Aorta (tissue), 5 donors: ENCODE data around the gene KIF6. TPM values are rescaled to one million over a fixed set of nuclear protein-coding genes. Genes with fewer than 3 reads are reported as not detected.
"Not testable (repeated sequence)": the region's sequence is repeated elsewhere in the genome, so short reads cannot be mapped to it uniquely, and the experiment has no call there.

ENCODE experiments used
- ATAC-seq: fragments of 200-7000 bp; cut with Tn5 transposase; one replicate; pipeline ENCODE4 v1.9.1; 2022; ENCODE audit warnings: moderate library complexity; ENCODE audit not compliant: low FRiP score
- DNase-seq, 2 donors: peaks; one replicate each; pipeline ENCODE4 v3.0.0-alpha.2; 2020
- H3K27ac ChIP-seq, 2 donors: one replicate each; pipeline ENCODE4 v1.5.1; 2013; ENCODE audit warnings: low read length in 2 of 2, mild to moderate bottlenecking in 2 of 2, moderate library complexity in 2 of 2, control low read depth in 1 of 2, inconsistent platforms in 1 of 2, low read depth in 1 of 2
- H3K27me3 ChIP-seq, 2 donors: one replicate each; pipeline ENCODE4 v1.6.1; 2013; ENCODE audit warnings: control low read depth in 1 of 2, low read length in 1 of 2, mild to moderate bottlenecking in 1 of 2, moderate library complexity in 1 of 2; ENCODE audit not compliant: insufficient read depth in 2 of 2, control insufficient read depth in 1 of 2
- H3K36me3 ChIP-seq, 2 donors: one replicate each; pipeline ENCODE4 v1.6.1; 2013; ENCODE audit warnings: control low read depth in 1 of 2, low read length in 1 of 2, mild to moderate bottlenecking in 1 of 2; ENCODE audit not compliant: insufficient read depth in 2 of 2, control insufficient read depth in 1 of 2
- H3K4me1 ChIP-seq, 2 donors: one replicate each; pipeline ENCODE4 v1.6.1; 2013; ENCODE audit warnings: low read length in 2 of 2, control low read depth in 1 of 2, mild to moderate bottlenecking in 1 of 2, moderate library complexity in 1 of 2; ENCODE audit not compliant: insufficient read depth in 2 of 2, control insufficient read depth in 1 of 2
- H3K4me3 ChIP-seq, 2 donors: one replicate each; pipeline ENCODE4 v1.5.1; 2013; ENCODE audit warnings: low read length in 2 of 2, control low read depth in 1 of 2, mild to moderate bottlenecking in 1 of 2
- H3K9me3 ChIP-seq: one replicate; pipeline ENCODE4 v1.6.1; 2013; ENCODE audit warnings: mild to moderate bottlenecking, low read length; ENCODE audit not compliant: control insufficient read depth
- WGBS, 2 donors: extraction: QIAGEN DNeasy Blood & Tissue Kit; methylation state at CpG; one replicate each; pipeline ENCODE4 v1.1.7; 2013; 5-methylcytosine and 5-hydroxymethylcytosine counted together
- intact Hi-C, 2 donors: fragments of 100-400 bp; cut with DNase I; formaldehyde crosslinking; loops; one replicate each; pipeline versions ENCODE4 v1.14.2 to v1.15.0; 2022
- polyA plus RNA-seq, 2 donors: library from polyadenylated mRNA; stranded (reverse); fragments of 200-250 nt; gene quantifications; one replicate each; pipeline ENCODE4 v1.2.3, GENCODE V29; 2013
- total RNA-seq, 2 donors: library from RNA; stranded (reverse); fragmentation: NEBNext Ultra II Directional; extraction: Animal tissue kit (Norgen Biotek cat#: 25700); gene quantifications; one replicate each; pipeline ENCODE4 v1.2.1, GENCODE V29; 2021
- donor health status: healthy with polysubstance abuse.
- donor health status: Bipolar disorder and iron deficiency.
- donor health status: DM: no; HTN: no; CAD: no.
- donor health status: DM: no; HTN: no; CAD: no.
- donor health status: DM: yes; HTN: yes; CAD: no.

The KIF6 gene
- total and polyA plus RNA-seq, 4 donors = 0.39 to 0.63 (median 0.42) TPM; not detected in 1

GRCh38 chr6:39508515-39508914 lies 216.7 kb downstream of the KIF6 start:
- DNase-seq (no peak), ATAC-seq (no peak)
- Histone ChIP-seq H3K9me3 (no peaks in the 10 kb centered on the region), H3K4me1 (no peaks in the 10 kb centered on the region), H3K27me3 (no peaks in the 10 kb centered on the region), H3K4me3 (no peak overlapping the region), H3K27ac (no peak overlapping the region), H3K36me3 (no peaks in the 10 kb centered on the region)
- WGBS, 2 donors = 86 to 89% methylated on average over 9 of the region's 9 CpGs
- intact Hi-C loops = no loop called here

GRCh38 chr6:39507331-39507998 lies 217.7 kb downstream of the KIF6 start:
- H3K27ac ChIP-seq = no peak overlapping the region
- ATAC-seq (no peak), DNase-seq (no peak)
- no peaks in the 10 kb centered on the region for H3K4me1 ChIP-seq
- H3K27me3 ChIP-seq = no peaks in the 10 kb centered on the region
- H3K9me3 ChIP-seq = no peaks in the 10 kb centered on the region
- H3K4me3 ChIP-seq = no peak overlapping the region
- intact Hi-C loops = no loop called here
- WGBS, 2 donors = 78 to 81% methylated on average over 3 of the region's 3 CpGs
- H3K36me3 ChIP-seq = no peaks in the 10 kb centered on the region

- H3K27me3 ChIP-seq, H3K36me3 ChIP-seq, H3K4me1 ChIP-seq, ATAC-seq, DNase-seq, H3K9me3 ChIP-seq, intact Hi-C loops, H3K4me3 ChIP-seq, H3K27ac ChIP-seq: not testable (repeated sequence)
- WGBS, 2 donors = 92 to 96% methylated on average over 3 of the region's 3 CpGs
Observed at GRCh38 chr6:39502362-39502955, 222.7 kb downstream of the KIF6 start.

- intact Hi-C loops = loop anchor here in 1 of 2 donors (10.0 kb wide), 1 partner anchor 74 kb away; no protein-coding TSS in a partner anchor
- peaks cover 0 to 1% of the 10 kb centered on the region in 2 donors for H3K27me3 ChIP-seq
- peaks cover 4% of the 10 kb centered on the region for H3K9me3 ChIP-seq
- H3K36me3 ChIP-seq = no peaks in the 10 kb centered on the region
- DNase-seq (no peak), ATAC-seq (no peak)
- no peaks in the 10 kb centered on the region for H3K4me1 ChIP-seq
- no peak overlapping the region for H3K4me3 ChIP-seq
- H3K27ac ChIP-seq = no peak overlapping the region
Observed at GRCh38 chr6:39499053-39499452, 226.2 kb downstream of the KIF6 start.

- Histone ChIP-seq H3K27ac (no peak overlapping the region), H3K4me3 (no peak overlapping the region), H3K4me1 (no peaks in the 10 kb centered on the region), H3K9me3 (peaks cover 4% of the 10 kb centered on the region), H3K27me3 (peaks cover 0 to 1% of the 10 kb centered on the region in 2 donors), H3K36me3 (no peaks in the 10 kb centered on the region)
- ATAC-seq (no peak), DNase-seq (no peak)
- 75 to 81% methylated on average over 2 of the region's 2 CpGs for WGBS, 2 donors
- intact Hi-C loops = loop anchor here in 1 of 2 donors (10.0 kb wide), 1 partner anchor 73 kb away; no protein-coding TSS in a partner anchor
Observed at GRCh38 chr6:39498096-39498495, 227.1 kb downstream of the KIF6 start.

- ATAC-seq = peak; percentile 85
- DNase-seq = peak in 1 of 2 donors; percentile 74
- intact Hi-C loops = loop anchor here in 1 of 2 donors (10.0 kb wide), 1 partner anchor 72 kb away; no protein-coding TSS in a partner anchor
- Histone ChIP-seq H3K9me3 (peaks cover 4% of the 10 kb centered on the region), H3K27ac (no peak overlapping the region), H3K27me3 (peaks cover 0 to 1% of the 10 kb centered on the region in 2 donors), H3K36me3 (no peaks in the 10 kb centered on the region), H3K4me1 (no peaks in the 10 kb centered on the region), H3K4me3 (no peak overlapping the region)
- 4 to 5% methylated on average over 6 of the region's 6 CpGs for WGBS, 2 donors
Observed at GRCh38 chr6:39496915-39497314, 228.3 kb downstream of the KIF6 start.

- intact Hi-C loops = loop anchor here in 1 of 2 donors (10.0 kb wide), 1 partner anchor 72 kb away; no protein-coding TSS in a partner anchor
- no peak for DNase-seq
Observed at GRCh38 chr6:39496456-39496855, 228.8 kb downstream of the KIF6 start.

GRCh38 chr6:39495640-39496039 lies 229.6 kb downstream of the KIF6 start:
- Histone ChIP-seq H3K36me3 (no peaks in the 10 kb centered on the region), H3K4me3 (no peak overlapping the region), H3K27me3 (peaks cover 0 to under 1% of the 10 kb centered on the region in 2 donors), H3K4me1 (no peaks in the 10 kb centered on the region), H3K9me3 (peaks cover 2% of the 10 kb centered on the region), H3K27ac (no peak overlapping the region)
- intact Hi-C loops = loop anchor here in 1 of 2 donors (10.0 kb wide), 1 partner anchor 71 kb away; no protein-coding TSS in a partner anchor
- ATAC-seq = no peak
- DNase-seq = no peak
- whole genome bisulfite sequencing, 2 donors = 86 to 89% methylated on average over 3 of the region's 3 CpGs

More at GRCh38 chr6:39496456-39496855, 228.8 kb downstream of the KIF6 start:
- Histone ChIP-seq H3K36me3 (no peaks in the 10 kb centered on the region), H3K4me3 (no peak overlapping the region), H3K4me1 (no peaks in the 10 kb centered on the region), H3K27me3 (peaks cover 0 to 1% of the 10 kb centered on the region in 2 donors), H3K27ac (no peak overlapping the region), H3K9me3 (peaks cover 4% of the 10 kb centered on the region)
- no peak for ATAC-seq
- 69% methylated on average over 2 of the region's 2 CpGs for WGBS, 2 donors
